ENCODE data around the gene DPYD. TPM values are rescaled to one million over a fixed set of nuclear protein-coding genes. Genes with fewer than 3 reads are reported as not detected.

Gene DPYD
- total RNA-seq, 2 donors from 2014 or later = 52.3 to 53.6 TPM

GRCh38 chr1:97489834-97490233 lies 431.0 kb downstream of the DPYD start:
- Mint-ChIP-seq H3K36me3 (ENCODE audit: low read depth) (no peaks in the 10 kb centered on the region), H3K4me3 (no peak overlapping the region), H3K27me3 (no peaks in the 10 kb centered on the region), H3K27ac (no peak overlapping the region), H3K4me1 (no peaks in the 10 kb centered on the region)
- ATAC-seq (no peak), DNase-seq (no peak)
- no peaks in the 10 kb centered on the region for H3K9me3 ChIP-seq (ENCODE audit: control insufficient read depth, low read length, poor library complexity, severe bottlenecking)

- no peaks in the 10 kb centered on the region for H3K27me3 Mint-ChIP-seq
- ATAC-seq = no peak
- no peak for DNase-seq
These were observed 432.3 kb downstream of the DPYD start for GRCh38 chr1:97488530-97488929.

GRCh38 chr1:97482022-97482421 lies 438.8 kb downstream of the DPYD start:
- peaks cover 2% of the 10 kb centered on the region for H3K4me1 Mint-ChIP-seq
- DNase-seq = no peak
- ATAC-seq = no peak
- H3K9me3 ChIP-seq (ENCODE audit: control insufficient read depth, low read length, poor library complexity, severe bottlenecking) = no peaks in the 10 kb centered on the region
- H3K4me3 Mint-ChIP-seq = no peak overlapping the region
- no peaks in the 10 kb centered on the region for H3K27me3 Mint-ChIP-seq
- no peak overlapping the region for H3K27ac Mint-ChIP-seq
- H3K36me3 Mint-ChIP-seq (ENCODE audit: low read depth) = peaks cover 3% of the 10 kb centered on the region

More at GRCh38 chr1:97488530-97488929, 432.3 kb downstream of the DPYD start:
- H3K27ac Mint-ChIP-seq = no peak overlapping the region
- no peaks in the 10 kb centered on the region for H3K4me1 Mint-ChIP-seq
- H3K9me3 ChIP-seq (ENCODE audit: control insufficient read depth, low read length, poor library complexity, severe bottlenecking) = no peaks in the 10 kb centered on the region
- H3K36me3 Mint-ChIP-seq (ENCODE audit: low read depth) = no peaks in the 10 kb centered on the region
- H3K4me3 Mint-ChIP-seq = no peak overlapping the region

GRCh38 chr1:97467445-97467844 lies 453.4 kb downstream of the DPYD start:
- Mint-ChIP-seq H3K36me3 (ENCODE audit: low read depth) (peaks cover 5% of the 10 kb centered on the region), H3K27me3 (no peaks in the 10 kb centered on the region), H3K4me1 (no peaks in the 10 kb centered on the region), H3K27ac (no peak overlapping the region), H3K4me3 (no peak overlapping the region)
- no peak for DNase-seq
- ATAC-seq = no peak
- H3K9me3 ChIP-seq (ENCODE audit: control insufficient read depth, low read length, poor library complexity, severe bottlenecking) = peaks cover 5% of the 10 kb centered on the region

- H3K9me3 ChIP-seq (ENCODE audit: control insufficient read depth, low read length, poor library complexity, severe bottlenecking) = peaks cover 5% of the 10 kb centered on the region
- no peak overlapping the region for H3K27ac Mint-ChIP-seq
- no peak overlapping the region for H3K4me3 Mint-ChIP-seq
- DNase-seq (no peak), ATAC-seq (no peak)
- H3K36me3 Mint-ChIP-seq (ENCODE audit: low read depth) = no peaks in the 10 kb centered on the region
- H3K4me1 Mint-ChIP-seq = no peaks in the 10 kb centered on the region
- H3K27me3 Mint-ChIP-seq = no peaks in the 10 kb centered on the region
These were observed 456.5 kb downstream of the DPYD start for GRCh38 chr1:97464305-97464704.

GRCh38 chr1:97461782-97462181 lies 459.1 kb downstream of the DPYD start:
- H3K27me3 Mint-ChIP-seq = no peaks in the 10 kb centered on the region
- DNase-seq (no peak), ATAC-seq (no peak)
- no peak overlapping the region for H3K27ac Mint-ChIP-seq
- no peaks in the 10 kb centered on the region for H3K36me3 Mint-ChIP-seq (ENCODE audit: low read depth)
- H3K4me1 Mint-ChIP-seq = peaks cover 2% of the 10 kb centered on the region
- H3K9me3 ChIP-seq (ENCODE audit: control insufficient read depth, low read length, poor library complexity, severe bottlenecking) = peaks cover 3% of the 10 kb centered on the region
- no peak overlapping the region for H3K4me3 Mint-ChIP-seq

GRCh38 chr1:97457446-97458089 lies 463.3 kb downstream of the DPYD start:
- DNase-seq (no peak), ATAC-seq (no peak)
- peaks cover 5% of the 10 kb centered on the region for H3K4me1 Mint-ChIP-seq
- H3K27me3 Mint-ChIP-seq = no peaks in the 10 kb centered on the region
- H3K9me3 ChIP-seq (ENCODE audit: control insufficient read depth, low read length, poor library complexity, severe bottlenecking) = no peaks in the 10 kb centered on the region
- H3K36me3 Mint-ChIP-seq (ENCODE audit: low read depth) = peaks cover 2% of the 10 kb centered on the region
- no peak overlapping the region for H3K27ac Mint-ChIP-seq
- no peak overlapping the region for H3K4me3 Mint-ChIP-seq

GRCh38 chr1:97451944-97452343 lies 468.9 kb downstream of the DPYD start:
- H3K36me3 Mint-ChIP-seq (ENCODE audit: low read depth) = peaks cover 6% of the 10 kb centered on the region
- no peak overlapping the region for H3K4me3 Mint-ChIP-seq
- H3K4me1 Mint-ChIP-seq = peaks cover 3% of the 10 kb centered on the region
- no peak for DNase-seq
- no peak overlapping the region for H3K27ac Mint-ChIP-seq
- no peaks in the 10 kb centered on the region for H3K9me3 ChIP-seq (ENCODE audit: control insufficient read depth, low read length, poor library complexity, severe bottlenecking)
- no peak for ATAC-seq
- no peaks in the 10 kb centered on the region for H3K27me3 Mint-ChIP-seq

- Mint-ChIP-seq H3K4me1 (peaks cover under 1% of the 10 kb centered on the region), H3K36me3 (ENCODE audit: low read depth) (peaks cover 6% of the 10 kb centered on the region), H3K4me3 (no peak overlapping the region), H3K27ac (no peak overlapping the region), H3K27me3 (no peaks in the 10 kb centered on the region)
- ATAC-seq = no peak
- H3K9me3 ChIP-seq (ENCODE audit: control insufficient read depth, low read length, poor library complexity, severe bottlenecking) = no peaks in the 10 kb centered on the region
- DNase-seq = no peak
These were observed 469.6 kb downstream of the DPYD start for GRCh38 chr1:97451046-97451826.

GRCh38 chr1:97441966-97442365 lies 478.9 kb downstream of the DPYD start:
- Mint-ChIP-seq H3K27ac (no peak overlapping the region), H3K4me3 (no peak overlapping the region), H3K36me3 (ENCODE audit: low read depth) (peaks cover 4% of the 10 kb centered on the region), H3K4me1 (peaks cover 2% of the 10 kb centered on the region), H3K27me3 (no peaks in the 10 kb centered on the region)
- ATAC-seq = no peak
- no peak for DNase-seq
- H3K9me3 ChIP-seq (ENCODE audit: control insufficient read depth, low read length, poor library complexity, severe bottlenecking) = no peaks in the 10 kb centered on the region

- DNase-seq = no peak
- no peak for ATAC-seq
- no peaks in the 10 kb centered on the region for H3K9me3 ChIP-seq (ENCODE audit: control insufficient read depth, low read length, poor library complexity, severe bottlenecking)
- Mint-ChIP-seq H3K4me1 (peaks cover 2% of the 10 kb centered on the region), H3K27ac (no peak overlapping the region), H3K36me3 (ENCODE audit: low read depth) (no peaks in the 10 kb centered on the region), H3K27me3 (no peaks in the 10 kb centered on the region), H3K4me3 (no peak overlapping the region)
These were observed 487.0 kb downstream of the DPYD start for GRCh38 chr1:97433824-97434177.

GRCh38 chr1:97433094-97433823 lies 487.6 kb downstream of the DPYD start:
- no peaks in the 10 kb centered on the region for H3K4me1 Mint-ChIP-seq
- no peak overlapping the region for H3K27ac Mint-ChIP-seq
- H3K4me3 Mint-ChIP-seq = no peak overlapping the region
- no peaks in the 10 kb centered on the region for H3K27me3 Mint-ChIP-seq
- DNase-seq = no peak
- no peak for ATAC-seq
- no peaks in the 10 kb centered on the region for H3K9me3 ChIP-seq (ENCODE audit: control insufficient read depth, low read length, poor library complexity, severe bottlenecking)
- no peaks in the 10 kb centered on the region for H3K36me3 Mint-ChIP-seq (ENCODE audit: low read depth)

GRCh38 chr1:97427371-97427770 lies 493.5 kb downstream of the DPYD start:
- Mint-ChIP-seq H3K4me3 (no peak overlapping the region), H3K36me3 (ENCODE audit: low read depth) (peaks cover 2% of the 10 kb centered on the region), H3K4me1 (peaks cover 13% of the 10 kb centered on the region), H3K27ac (no peak overlapping the region), H3K27me3 (no peaks in the 10 kb centered on the region)
- no peak for DNase-seq
- no peaks in the 10 kb centered on the region for H3K9me3 ChIP-seq (ENCODE audit: control insufficient read depth, low read length, poor library complexity, severe bottlenecking)
- ATAC-seq = no peak
